ENCODE results near the gene DYDC1.
"Not testable (repeated sequence)": the region's sequence is repeated elsewhere in the genome, so short reads cannot be mapped to it uniquely, and the experiment has no call there.

Gene DYDC1

DNA sequence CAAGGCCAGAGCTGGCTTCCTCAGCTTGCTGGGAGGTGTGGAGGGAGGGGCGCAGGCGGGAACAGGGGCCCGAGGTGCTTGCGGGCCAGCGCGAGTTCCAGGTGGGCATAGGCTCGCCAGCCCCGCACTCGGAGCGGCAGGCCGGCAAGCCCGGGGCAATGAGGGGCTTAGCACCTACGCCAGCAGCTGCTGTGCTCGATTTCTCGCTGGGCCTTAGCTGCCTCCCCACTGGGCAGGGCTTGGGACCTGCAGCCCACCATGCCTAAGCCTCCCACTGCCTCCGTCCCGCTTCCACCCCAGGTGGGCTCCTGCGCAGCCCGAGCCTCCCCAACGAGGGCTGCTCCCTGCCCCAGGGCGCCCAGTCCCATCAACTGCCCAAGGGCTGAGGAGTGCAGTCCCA lies 41.2 kb downstream of the DYDC1 start:
- DNase-seq (ENCODE audit: low read depth in 1 of 2, low spot score in 1 of 2): no peak
- H3K4me3 ChIP-seq (replicated peaks; ENCODE audit: insufficient read depth, low read length): no peak overlapping the region
- TF ChIP-seq, protein P1, sequence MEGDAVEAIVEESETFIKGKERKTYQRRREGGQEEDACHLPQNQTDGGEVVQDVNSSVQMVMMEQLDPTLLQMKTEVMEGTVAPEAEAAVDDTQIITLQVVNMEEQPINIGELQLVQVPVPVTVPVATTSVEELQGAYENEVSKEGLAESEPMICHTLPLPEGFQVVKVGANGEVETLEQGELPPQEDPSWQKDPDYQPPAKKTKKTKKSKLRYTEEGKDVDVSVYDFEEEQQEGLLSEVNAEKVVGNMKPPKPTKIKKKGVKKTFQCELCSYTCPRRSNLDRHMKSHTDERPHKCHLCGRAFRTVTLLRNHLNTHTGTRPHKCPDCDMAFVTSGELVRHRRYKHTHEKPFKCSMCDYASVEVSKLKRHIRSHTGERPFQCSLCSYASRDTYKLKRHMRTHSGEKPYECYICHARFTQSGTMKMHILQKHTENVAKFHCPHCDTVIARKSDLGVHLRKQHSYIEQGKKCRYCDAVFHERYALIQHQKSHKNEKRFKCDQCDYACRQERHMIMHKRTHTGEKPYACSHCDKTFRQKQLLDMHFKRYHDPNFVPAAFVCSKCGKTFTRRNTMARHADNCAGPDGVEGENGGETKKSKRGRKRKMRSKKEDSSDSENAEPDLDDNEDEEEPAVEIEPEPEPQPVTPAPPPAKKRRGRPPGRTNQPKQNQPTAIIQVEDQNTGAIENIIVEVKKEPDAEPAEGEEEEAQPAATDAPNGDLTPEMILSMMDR (IDR thresholded peaks at IDR 0.05; ENCODE audit: insufficient read depth, low read length): no peak
- TF ChIP-seq POLR2AphosphoS5 (IDR thresholded peaks at IDR 0.05; ENCODE audit: low read depth): no peak
- no peak for TF ChIP-seq SPI1 (IDR thresholded peaks at IDR 0.05; ENCODE audit: borderline replicate concordance, low read depth)
- TF ChIP-seq GABPA (IDR thresholded peaks at IDR 0.05; ENCODE audit: low read depth): no peak
- TF ChIP-seq, protein P2, sequence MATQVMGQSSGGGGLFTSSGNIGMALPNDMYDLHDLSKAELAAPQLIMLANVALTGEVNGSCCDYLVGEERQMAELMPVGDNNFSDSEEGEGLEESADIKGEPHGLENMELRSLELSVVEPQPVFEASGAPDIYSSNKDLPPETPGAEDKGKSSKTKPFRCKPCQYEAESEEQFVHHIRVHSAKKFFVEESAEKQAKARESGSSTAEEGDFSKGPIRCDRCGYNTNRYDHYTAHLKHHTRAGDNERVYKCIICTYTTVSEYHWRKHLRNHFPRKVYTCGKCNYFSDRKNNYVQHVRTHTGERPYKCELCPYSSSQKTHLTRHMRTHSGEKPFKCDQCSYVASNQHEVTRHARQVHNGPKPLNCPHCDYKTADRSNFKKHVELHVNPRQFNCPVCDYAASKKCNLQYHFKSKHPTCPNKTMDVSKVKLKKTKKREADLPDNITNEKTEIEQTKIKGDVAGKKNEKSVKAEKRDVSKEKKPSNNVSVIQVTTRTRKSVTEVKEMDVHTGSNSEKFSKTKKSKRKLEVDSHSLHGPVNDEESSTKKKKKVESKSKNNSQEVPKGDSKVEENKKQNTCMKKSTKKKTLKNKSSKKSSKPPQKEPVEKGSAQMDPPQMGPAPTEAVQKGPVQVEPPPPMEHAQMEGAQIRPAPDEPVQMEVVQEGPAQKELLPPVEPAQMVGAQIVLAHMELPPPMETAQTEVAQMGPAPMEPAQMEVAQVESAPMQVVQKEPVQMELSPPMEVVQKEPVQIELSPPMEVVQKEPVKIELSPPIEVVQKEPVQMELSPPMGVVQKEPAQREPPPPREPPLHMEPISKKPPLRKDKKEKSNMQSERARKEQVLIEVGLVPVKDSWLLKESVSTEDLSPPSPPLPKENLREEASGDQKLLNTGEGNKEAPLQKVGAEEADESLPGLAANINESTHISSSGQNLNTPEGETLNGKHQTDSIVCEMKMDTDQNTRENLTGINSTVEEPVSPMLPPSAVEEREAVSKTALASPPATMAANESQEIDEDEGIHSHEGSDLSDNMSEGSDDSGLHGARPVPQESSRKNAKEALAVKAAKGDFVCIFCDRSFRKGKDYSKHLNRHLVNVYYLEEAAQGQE (IDR thresholded peaks at IDR 0.05; ENCODE audit: insufficient replicate concordance, low read depth): no peak
- no peaks in the 10 kb centered on the region for H3K27me3 ChIP-seq (ENCODE audit: insufficient read depth, poor library complexity, severe bottlenecking)
- H3K27ac ChIP-seq (replicated peaks): no peak overlapping the region

DNA sequence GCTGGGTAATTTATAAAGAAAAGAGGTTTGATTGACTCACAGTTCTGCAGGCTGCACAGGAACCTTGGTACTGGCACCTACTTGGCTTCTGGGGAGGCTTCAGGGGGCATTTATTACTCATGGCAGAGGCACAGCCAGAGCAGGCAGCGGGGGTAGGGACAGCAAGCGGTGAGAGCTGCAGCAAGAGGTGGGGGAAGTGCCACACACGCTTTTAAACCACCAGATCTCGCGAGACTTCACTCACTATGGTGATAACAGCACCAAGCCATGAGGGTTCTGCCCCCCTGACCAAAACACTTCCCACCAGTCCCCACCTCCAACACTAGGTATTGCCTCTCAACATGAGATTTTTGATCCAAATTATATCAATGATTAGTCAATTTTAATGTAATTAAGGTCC lies 43.0 kb downstream of the DYDC1 start:
- H3K4me3 ChIP-seq (replicated peaks; ENCODE audit: insufficient read depth, low read length): no peak overlapping the region
- no peak overlapping the region for H3K27ac ChIP-seq (replicated peaks)
- H3K27me3 ChIP-seq (ENCODE audit: insufficient read depth, poor library complexity, severe bottlenecking): no peaks in the 10 kb centered on the region
- TF ChIP-seq SPI1 (IDR thresholded peaks at IDR 0.05; ENCODE audit: borderline replicate concordance, low read depth) (no peak), GABPA (IDR thresholded peaks at IDR 0.05; ENCODE audit: low read depth) (no peak), POLR2AphosphoS5 (IDR thresholded peaks at IDR 0.05; ENCODE audit: low read depth) (no peak)
- TF ChIP-seq, protein P1 (IDR thresholded peaks at IDR 0.05; ENCODE audit: insufficient read depth, low read length): no peak
- TF ChIP-seq, protein P2 (IDR thresholded peaks at IDR 0.05; ENCODE audit: insufficient replicate concordance, low read depth): no peak
- no peak for DNase-seq (ENCODE audit: low read depth in 1 of 2, low spot score in 1 of 2)

DNA sequence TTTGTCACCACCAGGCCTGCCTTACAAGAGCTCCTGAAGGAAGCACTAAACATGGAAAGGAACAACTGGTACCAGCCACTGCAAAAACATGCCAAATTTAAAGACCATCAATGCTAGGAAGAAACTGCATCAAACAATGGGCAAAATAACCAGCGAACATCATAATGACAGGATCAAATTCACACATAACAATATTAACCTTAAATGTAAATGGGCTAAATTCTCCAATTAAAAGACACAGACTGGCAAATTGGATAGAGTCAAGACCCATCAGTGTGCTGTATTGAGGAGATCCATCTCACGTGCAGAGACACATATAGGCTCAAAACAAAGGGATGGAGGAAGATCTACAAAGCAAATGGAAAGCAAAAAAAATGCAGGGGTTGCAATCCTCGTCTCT lies 50.6 kb downstream of the DYDC1 start:
- not testable (repeated sequence) for DNase-seq (ENCODE audit: low read depth in 1 of 2, low spot score in 1 of 2); H3K4me3 ChIP-seq (replicated peaks; ENCODE audit: insufficient read depth, low read length); H3K27me3 ChIP-seq (ENCODE audit: insufficient read depth, poor library complexity, severe bottlenecking); H3K27ac ChIP-seq (replicated peaks)

DNA sequence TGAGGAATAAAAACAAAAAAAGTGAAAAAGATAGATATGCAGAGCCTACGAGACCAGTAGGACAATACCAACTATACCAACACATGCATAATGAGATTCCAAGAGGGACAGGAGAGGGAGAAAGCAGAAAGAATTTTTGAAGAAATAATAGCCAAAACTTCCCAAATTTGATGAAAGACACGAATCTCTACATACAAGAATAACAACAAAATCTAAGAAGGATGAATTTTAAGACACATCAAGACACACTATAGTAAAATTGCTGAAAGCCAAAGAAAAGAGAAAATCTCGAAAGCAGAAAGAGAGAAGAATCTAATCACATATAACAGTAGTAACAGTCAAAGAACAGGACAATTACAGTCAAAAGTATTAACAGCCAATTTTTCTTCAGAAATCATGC lies 59.6 kb downstream of the DYDC1 start:
- Histone ChIP-seq H3K4me3 (replicated peaks; ENCODE audit: insufficient read depth, low read length) (no peak overlapping the region), H3K27ac (replicated peaks) (no peak overlapping the region), H3K27me3 (ENCODE audit: insufficient read depth, poor library complexity, severe bottlenecking) (no peaks in the 10 kb centered on the region)
- TF ChIP-seq, protein P1 (IDR thresholded peaks at IDR 0.05; ENCODE audit: insufficient read depth, low read length): no peak
- TF ChIP-seq, protein P2 (IDR thresholded peaks at IDR 0.05; ENCODE audit: insufficient replicate concordance, low read depth): no peak
- TF ChIP-seq POLR2AphosphoS5 (IDR thresholded peaks at IDR 0.05; ENCODE audit: low read depth) (no peak), SPI1 (IDR thresholded peaks at IDR 0.05; ENCODE audit: borderline replicate concordance, low read depth) (no peak), GABPA (IDR thresholded peaks at IDR 0.05; ENCODE audit: low read depth) (no peak)
- no peak for DNase-seq (ENCODE audit: low read depth in 1 of 2, low spot score in 1 of 2)
